Activated CD8-positive, alpha-beta memory T cell treated with anti-CD3 and anti-CD28 coated beads for 1 hour (primary cell): Measurements from ENCODE around the gene LCOR.

Experiments
- DNase-seq, 2 donors: peaks; one replicate each; pipeline ENCODE4 v3.0.0-alpha.2; 2020; ENCODE audit warnings: low read depth in 1 of 2; ENCODE audit errors: extremely low read depth in 1 of 2

The LCOR gene

DNA sequence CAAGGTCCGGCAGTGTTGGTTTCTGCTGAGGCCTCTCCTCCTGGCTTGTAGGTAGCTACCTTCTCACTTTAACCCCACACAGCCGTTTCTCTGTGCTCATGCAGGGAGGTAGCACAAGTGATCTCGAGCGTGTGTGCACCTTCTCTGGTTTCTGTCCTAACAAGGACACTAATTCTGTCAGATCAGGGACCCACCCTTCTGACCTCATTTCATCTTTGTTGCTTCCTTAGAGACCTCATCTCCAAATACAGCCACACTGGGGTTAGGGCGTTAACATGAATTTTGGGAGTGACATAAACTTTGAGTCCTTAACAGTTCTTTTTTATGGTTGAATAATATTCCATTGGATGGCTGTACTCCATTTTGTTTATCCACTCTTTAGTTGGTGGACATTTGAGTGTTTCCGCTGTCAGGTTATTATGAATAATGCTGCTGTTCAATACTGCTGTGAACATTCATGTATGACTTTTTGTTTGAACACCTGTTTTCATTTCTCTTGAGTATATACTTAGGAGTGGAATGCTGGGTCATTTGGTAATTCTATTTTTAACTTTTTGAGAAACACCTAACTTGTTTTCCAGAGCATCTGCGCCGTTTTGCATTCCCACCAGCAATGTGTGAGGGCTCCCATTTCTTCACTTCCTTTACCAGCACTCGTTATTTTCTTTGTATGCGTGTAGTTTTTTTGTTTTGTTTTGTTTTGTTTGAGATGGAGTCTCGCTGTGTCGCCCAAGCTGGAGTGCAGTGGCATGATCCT, 57.5 kb downstream of the LCOR start:
- DNase-seq = no peak

- DNase-seq = no peak
Observed at GRCh38 chr10:96890172-96890513, 58.0 kb downstream of the LCOR start.

- DNase-seq = no peak
Observed at GRCh38 chr10:96890580-96890979, 58.5 kb downstream of the LCOR start.

DNA sequence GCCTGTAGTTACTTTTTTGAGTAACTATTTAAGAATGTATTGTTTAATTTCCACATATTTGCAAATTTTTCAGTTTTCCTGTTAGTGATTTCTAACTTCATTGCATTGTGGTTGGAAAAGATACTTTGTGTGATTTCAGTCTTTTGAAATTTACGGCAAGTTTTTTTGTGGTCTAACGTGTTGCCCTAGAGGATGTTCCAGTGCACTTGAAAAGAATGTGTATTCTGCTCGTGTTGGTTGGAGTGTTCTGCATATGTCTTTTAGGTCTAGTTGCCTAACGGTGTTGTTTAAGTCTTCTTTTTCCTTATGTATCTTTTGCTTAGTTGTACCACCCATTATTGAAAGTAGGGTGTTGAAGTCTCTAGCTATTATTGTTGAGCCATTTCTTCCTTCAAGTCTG, 59.7 kb downstream of the LCOR start:
- no peak for DNase-seq

GRCh38 chr10:96895662-96896424, 63.7 kb downstream of the LCOR start:
- DNase-seq = no peak

- no peak for DNase-seq
Observed at GRCh38 chr10:96896884-96897589, 64.9 kb downstream of the LCOR start.

GRCh38 chr10:96902117-96902516, 70.0 kb downstream of the LCOR start:
- DNase-seq = no peak

DNA sequence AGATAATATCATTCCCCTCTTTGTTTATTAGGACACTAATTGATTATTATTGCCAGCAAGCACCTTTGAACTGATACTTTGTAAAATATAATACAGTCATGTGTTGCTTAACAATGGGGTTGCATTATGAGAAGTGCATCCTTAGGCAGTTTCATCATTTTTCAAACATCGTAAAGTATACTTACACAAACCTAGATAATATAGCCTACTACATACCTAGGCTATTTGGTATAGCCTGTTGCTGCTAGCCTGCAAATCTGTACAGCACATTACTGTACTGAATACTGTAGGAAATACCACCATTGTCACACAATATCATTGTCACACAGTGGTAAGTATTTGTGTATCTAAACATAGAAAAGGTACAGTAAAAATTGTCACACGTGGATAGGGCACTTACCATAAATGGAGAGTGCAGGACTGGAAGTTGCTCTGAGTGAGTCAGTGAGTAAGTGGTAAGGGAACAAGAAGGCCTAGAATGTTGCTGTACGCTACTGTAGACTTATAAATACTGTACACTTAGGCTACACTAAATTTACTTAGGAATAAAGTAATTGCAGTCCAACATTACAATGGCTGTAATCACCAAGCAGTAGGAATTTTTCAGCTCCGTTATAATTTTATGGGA, 70.7 kb downstream of the LCOR start:
- no peak for DNase-seq

DNA sequence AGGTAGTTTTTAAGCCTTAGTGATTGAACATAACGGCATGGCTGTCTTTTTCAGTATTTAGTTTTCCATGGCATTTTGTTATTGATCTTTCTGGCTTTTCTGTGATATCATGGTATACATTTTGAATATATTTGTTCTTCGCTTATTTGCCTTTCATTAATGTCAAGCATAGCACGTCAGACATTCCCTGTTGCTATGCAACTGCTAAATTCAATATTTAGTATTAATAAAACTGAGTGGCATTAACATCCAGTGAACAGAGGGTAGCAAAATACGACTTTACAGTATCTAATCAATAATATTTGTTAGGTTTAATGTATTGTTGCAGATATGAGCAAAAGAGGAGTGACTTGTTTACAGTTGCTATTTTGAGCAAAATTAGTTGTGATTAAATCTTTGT, 72.5 kb downstream of the LCOR start:
- DNase-seq = no peak

- DNase-seq = no peak
Observed at GRCh38 chr10:96906864-96907263, 74.8 kb downstream of the LCOR start.

- no peak for DNase-seq
Observed at GRCh38 chr10:96910488-96911395, 78.6 kb downstream of the LCOR start.

DNA sequence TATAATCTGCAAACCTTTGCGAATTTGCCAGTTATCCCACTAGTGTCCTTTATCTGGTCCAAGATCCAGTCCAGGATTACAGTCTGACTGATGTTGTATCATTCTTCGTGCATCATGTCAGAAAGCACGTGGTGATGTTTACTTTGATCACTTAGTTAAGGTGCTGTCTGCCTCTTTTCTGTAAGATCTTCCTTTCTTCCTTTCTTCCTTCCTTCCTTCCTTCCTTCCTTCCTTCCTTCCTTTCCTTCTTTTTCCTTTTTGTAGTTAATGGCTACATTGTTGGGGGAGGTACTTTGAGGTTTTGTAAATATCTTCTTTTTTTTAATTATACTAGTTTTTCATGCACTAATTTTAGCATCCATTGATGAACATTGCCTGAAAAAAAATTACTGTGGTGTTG, 80.3 kb downstream of the LCOR start:
- no peak for DNase-seq

GRCh38 chr10:96913906-96914305, 81.8 kb downstream of the LCOR start:
- no peak for DNase-seq

DNA sequence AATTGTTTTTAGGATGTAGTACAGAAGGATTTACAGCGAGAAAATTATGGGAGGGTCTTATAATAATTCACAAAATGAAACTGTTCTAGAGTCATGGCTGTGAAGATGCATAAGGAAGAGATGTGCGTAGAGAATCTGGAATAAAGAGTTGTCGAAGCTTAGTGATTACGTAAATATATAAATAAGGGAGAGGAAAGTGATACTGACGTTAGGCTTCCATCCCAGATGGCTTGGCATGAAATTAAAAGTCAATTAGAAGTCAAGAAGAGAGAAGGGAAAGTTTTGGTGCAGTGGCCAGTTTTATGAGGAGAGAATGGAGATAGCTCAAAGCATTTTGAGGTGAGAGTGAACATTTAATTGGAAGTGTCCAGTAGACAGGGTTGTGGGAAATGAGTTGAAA, 85.5 kb downstream of the LCOR start:
- DNase-seq = no peak

- DNase-seq = no peak
Observed at GRCh38 chr10:96918214-96919002, 86.3 kb downstream of the LCOR start.

DNA sequence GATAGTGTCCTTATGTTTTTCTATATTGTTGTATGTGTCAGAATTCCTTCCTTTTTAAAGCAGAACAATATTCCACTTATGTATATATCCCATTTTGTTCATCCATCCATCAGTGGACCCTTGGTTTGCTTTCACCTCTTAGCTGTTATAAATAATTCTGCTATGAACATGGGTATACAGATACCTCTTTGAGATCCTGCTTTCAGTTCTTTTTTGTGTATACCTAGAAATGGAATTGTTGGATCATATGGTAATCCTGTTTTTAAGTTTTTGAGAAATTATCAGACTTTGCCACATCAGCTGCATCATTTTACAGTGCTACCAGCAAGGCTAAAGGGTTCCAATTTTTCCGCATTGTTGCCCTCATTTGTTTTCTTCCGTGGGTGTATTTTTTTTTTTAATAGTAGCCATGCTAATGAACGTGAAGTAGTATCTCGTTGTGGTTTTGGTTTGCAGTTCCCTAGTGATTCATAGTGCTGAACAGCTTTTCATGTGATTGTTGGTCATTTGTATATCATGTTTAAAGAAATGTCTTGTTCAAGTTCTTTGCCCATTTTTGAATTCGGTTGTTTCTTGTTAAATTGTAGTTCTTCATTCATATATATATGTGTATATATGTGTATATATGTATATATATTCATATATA, 87.8 kb downstream of the LCOR start:
- DNase-seq = no peak

- no peak for DNase-seq
Observed at GRCh38 chr10:96921655-96922054, 89.6 kb downstream of the LCOR start.

GRCh38 chr10:96922978-96923948, 91.2 kb downstream of the LCOR start:
- no peak for DNase-seq
